HFF-Myc (cell line): ENCODE results near the gene GRAMD1B.

Source experiments
- DNase-seq: peaks from one replicate; pipeline ENCODE4 v3.0.0-alpha.2; 2011; ENCODE audit warnings: low read depth; ENCODE audit errors: extremely low read depth
- H3K4me3 ChIP-seq: replicated peaks from 2 replicates; pipeline ENCODE4 v1.5.1; 2011; ENCODE audit warnings: low read depth, mild to moderate bottlenecking, control low read depth, low read length
- CTCF ChIP-seq: IDR thresholded peaks from 2 replicates; pipeline ENCODE4 v1.5.1; 2012; ENCODE audit warnings: mild to moderate bottlenecking, low read depth, low read length, control low read depth; ENCODE audit errors: missing control alignments

Gene GRAMD1B

GRCh38 chr11:123430721-123431497 lies 840 bp downstream of the GRAMD1B start:
- DNase-seq, result no peak

GRCh38 chr11:123431619-123432018 lies 1.6 kb downstream of the GRAMD1B start:
- peak overlapping the region; percentile 67 for H3K4me3 ChIP-seq
- DNase-seq, result no peak
- no peak for TF ChIP-seq CTCF

More at GRCh38 chr11:123430721-123431497, 840 bp downstream of the GRAMD1B start:
- TF ChIP-seq CTCF, result no peak
- H3K4me3 ChIP-seq, result peak overlapping the region; percentile 67

- DNase-seq, result no peak
- H3K4me3 ChIP-seq, result no peak overlapping the region
- TF ChIP-seq CTCF, result peak; percentile 18
Observed at GRCh38 chr11:123434262-123434661, 4.2 kb downstream of the GRAMD1B start.

DNA sequence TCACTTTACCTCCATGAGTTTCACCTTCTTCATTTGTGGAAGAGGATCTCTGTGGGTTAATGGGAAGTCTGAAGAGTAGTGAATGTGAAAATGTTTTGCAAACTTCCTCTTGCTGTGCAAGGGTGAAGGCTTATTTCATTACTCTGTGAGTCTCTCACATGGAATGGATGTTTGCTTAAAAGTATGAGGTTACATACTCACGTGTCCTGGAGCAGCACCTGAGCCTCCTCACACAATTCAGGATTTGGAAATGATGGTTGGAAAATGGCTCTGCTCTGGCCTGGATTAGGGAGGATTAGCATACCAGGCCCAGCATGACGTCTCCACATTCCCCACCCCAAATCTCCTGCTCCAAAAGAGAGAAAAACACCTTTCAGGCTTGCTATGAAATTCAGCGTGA lies 4.8 kb downstream of the GRAMD1B start:
- TF ChIP-seq CTCF, result no peak
- no peak for DNase-seq

DNA sequence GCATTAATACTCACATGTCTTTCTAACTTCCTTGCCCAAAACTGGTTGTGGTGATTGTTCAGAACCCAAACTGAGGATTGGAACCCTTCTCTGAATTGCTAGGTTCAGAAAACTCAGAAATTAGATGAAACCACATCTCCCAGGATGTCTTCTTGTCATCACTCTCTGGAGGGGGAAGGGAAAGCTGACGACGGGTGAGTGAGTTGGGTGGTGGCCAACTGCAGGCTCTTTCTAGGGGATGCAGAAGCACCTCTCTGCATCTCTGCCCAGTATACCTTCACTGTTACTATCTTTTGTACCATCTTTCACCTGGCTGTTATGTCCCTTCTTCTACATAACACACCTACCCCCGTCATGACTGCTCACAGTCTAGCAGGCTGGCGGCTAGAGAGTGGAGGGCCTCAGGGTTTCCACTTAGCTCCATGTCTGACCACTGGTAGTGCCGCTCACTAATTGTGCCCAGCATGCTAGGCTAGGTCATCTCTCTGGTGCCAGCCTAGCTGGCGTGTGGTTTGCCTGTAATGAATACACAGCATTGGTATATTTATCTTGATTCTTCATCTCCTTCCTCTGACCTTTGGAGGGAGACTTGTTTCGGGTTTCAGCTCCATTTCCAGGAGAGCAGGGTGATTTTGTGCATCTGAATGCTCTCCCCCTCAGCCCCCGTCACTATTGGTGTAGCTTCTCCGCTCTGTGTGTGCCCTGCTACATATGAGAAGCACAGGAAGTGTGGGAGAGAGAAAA lies 7.3 kb downstream of the GRAMD1B start:
- H3K4me3 ChIP-seq, result no peak overlapping the region
- no peak for DNase-seq
- no peak for TF ChIP-seq CTCF

More for the DNA sequence above, 4.8 kb downstream of the GRAMD1B start:
- no peak overlapping the region for H3K4me3 ChIP-seq

DNA sequence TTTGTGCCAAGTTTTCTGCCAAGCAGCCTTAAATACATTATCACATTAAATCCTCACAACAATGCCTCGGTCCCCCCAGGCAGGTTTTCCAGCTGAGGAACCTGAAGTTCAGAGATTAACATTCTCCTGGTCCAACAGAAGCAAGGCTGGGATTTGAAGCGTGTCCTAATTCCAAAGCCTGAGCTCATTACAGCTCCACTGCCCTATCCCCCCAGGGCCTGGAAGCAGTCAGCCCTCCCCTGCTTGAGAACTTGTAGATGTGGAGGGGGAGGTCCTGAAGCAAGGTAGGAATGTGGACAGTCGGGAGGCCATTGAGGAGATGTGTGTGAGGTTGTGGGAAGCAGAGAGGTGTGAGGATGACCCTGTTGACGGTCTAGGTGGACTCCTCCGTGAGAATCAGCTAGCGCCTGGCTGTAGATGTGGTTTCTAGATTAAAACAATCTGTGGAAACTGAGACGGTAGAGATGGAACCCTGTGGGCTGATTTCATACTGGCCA lies 8.1 kb downstream of the GRAMD1B start:
- DNase-seq, result no peak
- no peak for TF ChIP-seq CTCF
- H3K4me3 ChIP-seq, result no peak overlapping the region
